A549 (cell line): ENCODE data around the gene ZNF492.

Experiments
- CHD4 ChIP-seq: fragments of 200-600 bp; sonication (generic); IDR thresholded peaks from 2 replicates; pipeline ENCODE4 v1.6.1; 2016; ENCODE audit warnings: antibody characterized with exemption, mild to moderate bottlenecking, borderline replicate concordance
- CTCF ChIP-seq: fragments of >200 bp; sonication (Bioruptor Twin); formaldehyde crosslinking; IDR thresholded peaks from 3 replicates; pipeline ENCODE4 v1.5.1; 2016
- ELK1 ChIP-seq: fragments of 150-350 bp; IDR thresholded peaks from 2 replicates; pipeline ENCODE4 v1.6.1; 2014; ENCODE audit warnings: low read depth, mild to moderate bottlenecking, low read length
- EP300 ChIP-seq, 2 experiments: fragments of >200 bp; sonication (Bioruptor Twin); formaldehyde crosslinking; IDR thresholded peaks; 2 replicates in 1 of 2; 3 replicates in 1 of 2; pipeline ENCODE4 v1.6.1; 2016 to 2017
- FOSL2 ChIP-seq, 2 experiments: fragments of 450-650 bp in 1 of 2; fragments of >200 bp in 1 of 2; sonication (Bioruptor Twin) in 1 of 2; formaldehyde crosslinking; IDR thresholded peaks; 2 replicates each; pipeline versions ENCODE4 v1.5.0 to v1.6.1; 2016 to 2020; ENCODE audit warnings: mild to moderate bottlenecking in 1 of 2, moderate library complexity in 1 of 2
- KDM5A ChIP-seq: fragments of 200-600 bp; sonication (generic); IDR thresholded peaks from 2 replicates; pipeline ENCODE4 v1.6.1; 2016; ENCODE audit warnings: antibody characterized with exemption, mild to moderate bottlenecking

- TF ChIP-seq CTCF (no peak), ELK1 (no peak), KDM5A (no peak), CHD4 (no peak), EP300 (IDR thresholded peaks at IDR 0.05) (no peak), FOSL2 (IDR thresholded peaks at IDR 0.05) (no peak), FOSL2 (CRISPR knock-in tag; IDR thresholded peaks at IDR 0.05) (no peak)
These were observed 33.2 kb upstream of the ZNF492 start for GRCh38 chr19:22600690-22601648.
